Measurements from ENCODE around the gene GAL.

The GAL gene

GRCh38 chr11:68682531-68682961 lies 1.8 kb upstream of the GAL start:
- DNase-seq (ENCODE audit: low read depth): no peak

DNA sequence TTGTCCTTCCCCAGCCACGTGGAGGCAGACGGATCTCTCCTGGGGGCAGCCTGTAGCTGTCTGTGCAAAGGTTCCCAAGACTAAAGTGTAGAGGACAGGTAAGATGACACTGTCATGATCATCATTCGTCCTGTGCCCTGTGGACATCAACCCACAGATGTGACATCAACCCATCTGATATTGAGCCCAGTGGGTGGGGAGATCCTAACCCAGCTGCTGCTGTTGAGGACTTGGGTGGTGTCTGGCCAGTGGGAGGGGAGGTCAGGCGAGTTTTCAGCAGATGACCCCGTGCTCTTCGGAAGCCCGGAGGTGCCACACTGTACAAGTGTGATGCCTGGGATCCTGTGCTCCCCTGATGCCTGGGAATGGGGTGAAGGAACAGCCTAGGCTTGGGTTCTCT lies 1.2 kb upstream of the GAL start:
- no peak for DNase-seq (ENCODE audit: low read depth)

GRCh38 chr11:68683536-68684384 lies 584 bp upstream of the GAL start:
- no peak for DNase-seq (ENCODE audit: low read depth)

DNA sequence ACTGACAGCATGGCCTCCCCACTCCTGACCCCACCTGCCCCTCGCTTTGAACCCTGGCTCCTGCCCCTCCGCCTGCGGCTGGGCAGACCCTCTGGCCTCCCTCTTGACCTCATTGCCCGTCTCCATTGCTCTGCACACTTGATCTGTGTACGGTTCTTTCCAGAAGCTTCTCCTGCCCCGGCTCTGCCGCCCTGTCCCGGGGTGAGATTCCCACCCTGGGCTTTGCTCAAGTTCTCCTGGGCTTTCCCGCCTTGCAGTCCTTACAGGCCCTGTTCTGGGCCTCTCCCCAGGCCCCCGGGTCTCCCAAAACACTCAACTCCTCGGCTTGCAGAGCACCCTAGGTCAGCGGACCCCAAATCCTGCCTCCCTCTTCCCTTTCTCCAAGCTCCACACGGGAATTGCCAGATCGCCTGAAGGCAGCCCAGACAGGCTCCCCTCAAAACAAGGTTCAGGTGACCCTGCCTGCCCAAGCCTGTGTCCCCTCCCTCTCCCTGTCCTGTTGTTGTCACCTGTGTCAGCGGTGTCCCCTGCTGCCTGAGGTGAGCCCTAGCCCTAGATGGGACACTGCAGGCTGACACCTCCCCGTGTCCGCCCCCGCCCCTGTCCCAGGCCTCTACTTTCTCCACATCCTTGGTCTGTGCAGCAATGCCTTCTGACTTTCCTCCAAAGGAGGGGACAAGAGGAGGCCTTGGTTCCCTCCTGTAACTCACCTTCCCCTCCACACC lies 1.5 kb downstream of the GAL start:
- DNase-seq (ENCODE audit: low read depth): no peak

DNA sequence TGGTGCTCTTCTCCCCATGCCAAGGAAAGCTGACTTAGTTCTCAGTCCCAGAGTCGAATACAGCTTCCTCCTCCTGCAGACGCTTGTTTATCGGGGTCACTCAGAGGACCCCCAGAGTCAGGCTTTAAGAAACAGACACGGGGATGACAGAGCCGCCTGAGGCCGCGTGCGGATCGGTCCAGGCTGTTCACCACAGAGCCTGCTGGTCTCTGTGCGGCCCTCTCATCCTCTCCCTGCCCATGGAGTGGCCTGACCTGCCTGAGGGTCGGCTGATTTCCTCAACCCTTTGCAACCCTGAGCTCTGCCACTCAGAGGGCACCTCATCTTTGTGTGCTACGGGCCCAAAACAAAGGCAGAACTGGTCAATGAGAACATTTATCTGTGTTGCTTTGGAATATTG lies 2.1 kb downstream of the GAL start:
- DNase-seq (ENCODE audit: low read depth): no peak

GRCh38 chr11:68687311-68687710 lies 3.0 kb downstream of the GAL start:
- DNase-seq (ENCODE audit: low read depth): no peak

DNA sequence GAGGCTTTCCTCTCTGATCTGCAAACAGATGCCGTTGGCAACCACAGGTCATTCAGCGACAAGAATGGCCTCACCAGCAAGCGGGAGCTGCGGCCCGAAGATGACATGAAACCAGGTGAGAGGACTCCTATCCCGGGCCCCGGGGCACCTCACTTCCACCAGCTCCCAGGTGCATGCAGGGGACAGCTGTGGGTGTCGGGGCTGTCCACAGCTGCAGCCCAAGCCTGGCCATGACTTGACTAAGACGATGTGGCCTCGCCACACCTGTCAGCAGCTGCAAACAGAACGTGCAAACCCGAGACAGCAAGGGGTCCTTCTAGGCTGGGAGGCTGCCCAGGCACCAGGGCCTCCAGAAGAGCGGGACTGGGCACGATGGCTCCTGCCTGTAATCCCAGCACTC lies 3.6 kb downstream of the GAL start:
- no peak for DNase-seq (ENCODE audit: low read depth)

DNA sequence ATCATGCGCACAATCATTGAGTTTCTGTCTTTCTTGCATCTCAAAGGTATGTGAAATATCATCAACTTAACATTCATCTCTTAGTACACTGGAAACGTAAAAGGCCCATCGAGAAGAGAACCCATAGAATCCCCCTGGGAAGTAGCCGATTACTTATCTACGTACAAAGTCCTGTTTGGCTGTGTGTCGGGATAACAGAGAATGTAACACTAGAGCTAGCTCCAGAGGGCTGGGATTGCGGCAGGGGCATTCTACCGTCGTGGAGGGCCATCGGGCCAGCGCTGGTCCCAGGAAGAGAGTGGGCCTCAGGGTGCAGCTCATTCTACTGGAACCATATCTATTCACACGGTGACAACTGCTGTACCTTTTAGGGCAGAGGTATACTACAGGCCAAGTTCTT lies 4.5 kb downstream of the GAL start:
- no peak for DNase-seq (ENCODE audit: low read depth)

GRCh38 chr11:68689737-68690625 lies 5.6 kb downstream of the GAL start:
- DNase-seq (ENCODE audit: low read depth): no peak

GRCh38 chr11:68690671-68691401 lies 6.5 kb downstream of the GAL start:
- DNase-seq (ENCODE audit: low read depth): peak; percentile 27

- DNase-seq (ENCODE audit: low read depth): no peak
These were observed 7.0 kb downstream of the GAL start for GRCh38 chr11:68691402-68691784.

DNA sequence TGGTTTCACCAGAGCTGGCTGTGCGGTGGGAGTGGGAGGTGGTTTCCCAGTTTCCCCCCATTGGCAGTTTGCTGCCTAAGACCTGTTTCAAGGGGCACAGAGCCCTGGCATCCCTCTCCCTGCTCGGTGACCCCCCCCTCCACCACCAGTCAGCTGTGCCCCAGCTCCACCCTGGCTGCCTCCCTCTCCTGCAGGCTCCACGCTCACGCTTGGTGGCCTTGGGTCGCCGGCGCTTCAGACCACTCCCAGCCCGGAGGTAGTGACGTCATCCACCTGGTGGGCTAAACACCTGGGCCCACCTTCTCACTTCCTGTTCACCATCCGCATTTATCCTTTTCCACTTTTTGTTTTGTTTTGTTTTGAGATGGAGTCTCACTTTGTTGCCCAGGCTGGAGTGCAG lies 7.8 kb downstream of the GAL start:
- no peak for DNase-seq (ENCODE audit: low read depth)

- no peak for DNase-seq (ENCODE audit: low read depth)
These were observed 8.6 kb downstream of the GAL start for GRCh38 chr11:68692871-68693483.

DNA sequence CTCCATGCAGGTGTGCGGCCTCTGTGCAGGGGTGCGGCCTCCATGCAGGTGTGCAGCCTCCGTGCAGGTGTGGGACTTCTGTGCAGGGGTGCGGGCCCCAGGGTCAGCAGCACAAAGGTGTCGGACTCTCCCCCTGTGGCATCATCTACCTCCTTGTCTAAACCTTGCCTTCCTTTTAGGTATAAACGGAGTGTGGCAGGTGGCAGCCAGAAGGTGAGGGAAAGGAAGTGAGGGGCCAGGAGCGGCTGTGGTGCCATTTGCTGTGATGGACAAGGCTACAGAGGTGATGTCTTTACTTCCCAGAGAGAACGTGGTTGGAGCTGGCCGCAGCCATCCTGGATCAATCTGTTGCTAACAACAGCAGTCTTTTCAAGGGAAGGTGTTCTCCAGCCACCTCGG lies 9.1 kb downstream of the GAL start:
- DNase-seq (ENCODE audit: low read depth): no peak

GRCh38 chr11:68694431-68695297 lies 10.3 kb downstream of the GAL start:
- DNase-seq (ENCODE audit: low read depth): no peak

GRCh38 chr11:68695531-68695930 lies 11.2 kb downstream of the GAL start:
- no peak for DNase-seq (ENCODE audit: low read depth)

- no peak for DNase-seq (ENCODE audit: low read depth)
These were observed 14.6 kb downstream of the GAL start for GRCh38 chr11:68698993-68699392.

DNA sequence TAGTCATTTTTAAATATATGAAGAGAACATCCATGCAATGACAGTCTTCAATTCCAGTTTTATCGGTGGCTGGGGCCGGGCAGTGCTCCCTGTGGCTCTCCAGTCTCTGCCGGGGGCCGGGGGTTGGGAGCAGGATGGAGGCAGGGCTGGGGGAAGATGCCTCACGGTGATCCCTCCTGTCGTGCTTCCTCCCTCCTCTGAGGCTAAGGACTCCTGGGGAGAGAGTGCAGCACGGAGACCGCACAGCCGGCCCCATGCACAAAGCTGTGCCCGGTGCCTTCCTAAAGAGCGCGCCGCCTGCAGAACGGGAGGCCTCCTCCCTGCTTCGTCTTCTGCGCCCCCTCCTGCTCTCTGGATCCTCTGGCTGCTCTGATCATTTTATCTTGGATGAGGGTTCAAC lies 20.5 kb downstream of the GAL start:
- DNase-seq (ENCODE audit: low read depth): peak; percentile 12

GRCh38 chr11:68707527-68707926 lies 23.2 kb downstream of the GAL start:
- DNase-seq (ENCODE audit: low read depth): no peak

- no peak for DNase-seq (ENCODE audit: low read depth)
These were observed 24.7 kb downstream of the GAL start for GRCh38 chr11:68709062-68709461.
